HG03378 (cell line): ENCODE measurements around the gene RIPOR3.

Experiments used
- ATAC-seq: cut with Tn5 transposase; IDR thresholded peaks from one replicate; pipeline ENCODE4 v1.9.1; 2021; ENCODE audit warnings: mild to moderate bottlenecking, moderate library complexity; ENCODE audit not compliant: unreplicated experiment

The RIPOR3 gene

GRCh38 chr20:50690650-50691572, at the start of gene RIPOR3:
TSS of gene RIPOR3 (minus strand) at chr20:50691542. CDS start at chr20:50691128, 414 bp downstream.
- no peak for ATAC-seq

GRCh38 chr20:50737352-50737751, 46.0 kb upstream of the RIPOR3 start:
- no peak for ATAC-seq

- ATAC-seq, result no peak
Measured at GRCh38 chr20:50735813-50736212, 44.5 kb upstream of the RIPOR3 start.

- no peak for ATAC-seq
Measured at GRCh38 chr20:50734730-50735679, 43.7 kb upstream of the RIPOR3 start.

- ATAC-seq, result no peak
Measured at GRCh38 chr20:50733644-50734349, 42.5 kb upstream of the RIPOR3 start.

GRCh38 chr20:50731930-50732690, 40.8 kb upstream of the RIPOR3 start:
- ATAC-seq, result no peak

- ATAC-seq, result peak; percentile 82
Measured at GRCh38 chr20:50731055-50731929, 40.0 kb upstream of the RIPOR3 start, which contains the start of gene PARD6B. TSS of gene PARD6B (plus strand) at chr20:50731580. CDS start at chr20:50731787, 207 bp downstream.

- no peak for ATAC-seq
Measured at GRCh38 chr20:50730765-50731054, 39.4 kb upstream of the RIPOR3 start.

- no peak for ATAC-seq
Measured at GRCh38 chr20:50729901-50730764, 38.8 kb upstream of the RIPOR3 start.

- ATAC-seq, result no peak
Measured at GRCh38 chr20:50728981-50729874, 37.9 kb upstream of the RIPOR3 start.

- no peak for ATAC-seq
Measured at GRCh38 chr20:50728486-50728980, 37.2 kb upstream of the RIPOR3 start.

GRCh38 chr20:50727792-50728485, 36.6 kb upstream of the RIPOR3 start:
- no peak for ATAC-seq

GRCh38 chr20:50726955-50727791, 35.8 kb upstream of the RIPOR3 start:
- no peak for ATAC-seq

GRCh38 chr20:50725724-50726005, 34.3 kb upstream of the RIPOR3 start:
- ATAC-seq, result no peak

GRCh38 chr20:50724851-50725723, 33.7 kb upstream of the RIPOR3 start:
- no peak for ATAC-seq
